ENCODE results near the gene MMP25. TPM values are rescaled to one million over a fixed set of nuclear protein-coding genes. Genes with fewer than 3 reads are reported as not detected.
A peak's percentile ranks its signal among the peaks of the same experiment; 100 is the strongest.

Gene MMP25
- total RNA-seq, 1 donor from 2014 or later = 0.19 TPM

DNA sequence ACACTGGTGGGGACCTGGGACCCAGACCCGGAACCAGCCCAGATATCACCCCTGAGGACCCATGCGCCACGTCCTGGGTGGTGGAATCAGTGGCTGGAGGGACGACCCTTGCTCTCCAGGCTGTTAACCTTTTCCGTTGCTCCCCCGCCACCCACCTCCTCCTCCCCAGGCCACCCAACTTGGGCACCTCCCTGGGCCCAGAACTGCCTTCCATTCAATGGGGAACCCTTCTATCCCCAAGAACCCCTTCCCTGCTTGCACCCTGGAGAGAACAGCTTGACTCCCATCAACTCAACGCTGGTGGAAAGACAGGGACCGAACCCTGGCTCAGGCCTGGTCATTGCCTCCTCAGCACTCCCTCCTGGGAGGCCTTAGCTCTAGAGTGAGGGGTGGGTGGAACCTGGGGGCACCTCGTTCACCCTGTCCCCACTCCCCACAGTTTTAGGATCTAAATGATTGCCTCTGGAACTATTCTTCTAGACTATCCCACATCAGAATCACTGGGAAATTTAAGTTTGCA lies 13.4 kb downstream of the MMP25 start:
- Mint-ChIP-seq H3K27ac (peak overlapping the region; percentile 90), H3K4me3 (ENCODE audit: low read depth) (peak overlapping the region; percentile 69), H3K27me3 (peaks cover 28% of the 10 kb centered on the region), H3K36me3 (ENCODE audit: insufficient read depth) (peaks cover 4% of the 10 kb centered on the region), H3K4me1 (ENCODE audit: low read depth) (peaks cover 5% of the 10 kb centered on the region), H3K9me3 (ENCODE audit: low read depth) (no peaks in the 10 kb centered on the region)
- TF ChIP-seq, protein P1, sequence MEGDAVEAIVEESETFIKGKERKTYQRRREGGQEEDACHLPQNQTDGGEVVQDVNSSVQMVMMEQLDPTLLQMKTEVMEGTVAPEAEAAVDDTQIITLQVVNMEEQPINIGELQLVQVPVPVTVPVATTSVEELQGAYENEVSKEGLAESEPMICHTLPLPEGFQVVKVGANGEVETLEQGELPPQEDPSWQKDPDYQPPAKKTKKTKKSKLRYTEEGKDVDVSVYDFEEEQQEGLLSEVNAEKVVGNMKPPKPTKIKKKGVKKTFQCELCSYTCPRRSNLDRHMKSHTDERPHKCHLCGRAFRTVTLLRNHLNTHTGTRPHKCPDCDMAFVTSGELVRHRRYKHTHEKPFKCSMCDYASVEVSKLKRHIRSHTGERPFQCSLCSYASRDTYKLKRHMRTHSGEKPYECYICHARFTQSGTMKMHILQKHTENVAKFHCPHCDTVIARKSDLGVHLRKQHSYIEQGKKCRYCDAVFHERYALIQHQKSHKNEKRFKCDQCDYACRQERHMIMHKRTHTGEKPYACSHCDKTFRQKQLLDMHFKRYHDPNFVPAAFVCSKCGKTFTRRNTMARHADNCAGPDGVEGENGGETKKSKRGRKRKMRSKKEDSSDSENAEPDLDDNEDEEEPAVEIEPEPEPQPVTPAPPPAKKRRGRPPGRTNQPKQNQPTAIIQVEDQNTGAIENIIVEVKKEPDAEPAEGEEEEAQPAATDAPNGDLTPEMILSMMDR (IDR thresholded peaks at IDR 0.05; ENCODE audit: unreplicated experiment) = no peak
- no peak for DNase-seq (ENCODE audit: low spot score, unreplicated experiment)

GRCh38 chr16:3060339-3061127 lies 14.2 kb downstream of the MMP25 start:
- DNase-seq (ENCODE audit: low spot score, unreplicated experiment) = no peak
- H3K4me1 Mint-ChIP-seq (ENCODE audit: low read depth) = peaks cover 5% of the 10 kb centered on the region
- peaks cover 2% of the 10 kb centered on the region for H3K36me3 Mint-ChIP-seq (ENCODE audit: insufficient read depth)
- no peaks in the 10 kb centered on the region for H3K9me3 Mint-ChIP-seq (ENCODE audit: low read depth)
- TF ChIP-seq, protein P1 (IDR thresholded peaks at IDR 0.05; ENCODE audit: unreplicated experiment) = no peak
- H3K4me3 Mint-ChIP-seq (ENCODE audit: low read depth) = peak overlapping the region; percentile 69
- no peak overlapping the region for H3K27ac Mint-ChIP-seq
- peaks cover 27% of the 10 kb centered on the region for H3K27me3 Mint-ChIP-seq

- H3K27me3 Mint-ChIP-seq = peaks cover 23% of the 10 kb centered on the region
- no peaks in the 10 kb centered on the region for H3K36me3 Mint-ChIP-seq (ENCODE audit: insufficient read depth)
- H3K4me1 Mint-ChIP-seq (ENCODE audit: low read depth) = peaks cover 5% of the 10 kb centered on the region
- TF ChIP-seq, protein P1 (IDR thresholded peaks at IDR 0.05; ENCODE audit: unreplicated experiment) = no peak
- H3K9me3 Mint-ChIP-seq (ENCODE audit: low read depth) = no peaks in the 10 kb centered on the region
- H3K27ac Mint-ChIP-seq = no peak overlapping the region
- DNase-seq (ENCODE audit: low spot score, unreplicated experiment) = no peak
- H3K4me3 Mint-ChIP-seq (ENCODE audit: low read depth) = no peak overlapping the region
Observed at GRCh38 chr16:3062553-3062952, 16.2 kb downstream of the MMP25 start.

- Mint-ChIP-seq H3K27me3 (peaks cover 21% of the 10 kb centered on the region), H3K4me1 (ENCODE audit: low read depth) (peaks cover 5% of the 10 kb centered on the region), H3K27ac (no peak overlapping the region), H3K9me3 (ENCODE audit: low read depth) (no peaks in the 10 kb centered on the region), H3K36me3 (ENCODE audit: insufficient read depth) (no peaks in the 10 kb centered on the region), H3K4me3 (ENCODE audit: low read depth) (no peak overlapping the region)
- no peak for DNase-seq (ENCODE audit: low spot score, unreplicated experiment)
- TF ChIP-seq, protein P1 (IDR thresholded peaks at IDR 0.05; ENCODE audit: unreplicated experiment) = no peak
Observed at GRCh38 chr16:3063625-3064386, 17.4 kb downstream of the MMP25 start.

DNA sequence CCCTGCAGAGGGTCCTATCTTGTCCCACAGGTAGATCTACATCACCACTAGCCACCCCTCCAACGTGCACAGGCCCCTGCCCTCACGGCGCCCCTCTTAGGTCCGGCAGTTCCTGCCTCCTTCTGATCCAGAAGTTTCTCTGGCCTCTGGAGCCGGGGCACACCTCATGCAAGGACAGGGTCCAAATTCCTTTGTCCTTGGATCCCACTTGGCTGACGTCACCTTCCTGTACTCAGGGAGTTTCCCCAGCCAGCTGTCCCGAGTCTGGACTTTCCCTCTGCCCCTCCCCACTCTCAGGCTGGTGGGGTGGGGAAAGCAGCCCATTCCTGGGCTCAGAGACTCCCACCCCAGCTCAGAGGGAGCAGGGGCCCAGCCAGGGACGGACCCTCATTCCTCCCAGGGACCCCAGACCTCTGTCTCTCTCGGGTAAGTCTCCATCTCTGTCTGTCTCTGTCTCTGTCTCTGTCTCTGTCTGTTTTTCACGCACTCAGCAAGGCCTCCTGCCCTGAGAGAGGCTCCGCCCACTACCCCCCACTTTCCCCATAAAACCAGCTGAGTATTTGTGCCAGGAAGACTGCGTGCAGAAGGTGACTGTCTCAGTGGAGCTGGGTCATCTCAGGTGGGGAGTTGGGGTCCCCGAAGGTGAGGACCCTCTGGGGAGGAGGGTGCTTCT lies 18.8 kb downstream of the MMP25 start, which contains the start of gene IL32:
TSS of gene IL32 (plus strand) at position 572 of the 673 bp plus-strand sequence. CDS start 172 bp downstream, outside the sequence.
- Mint-ChIP-seq H3K27me3 (peaks cover 29% of the 10 kb centered on the region), H3K9me3 (ENCODE audit: low read depth) (no peaks in the 10 kb centered on the region), H3K4me3 (ENCODE audit: low read depth) (no peak within 1 kb of the TSS), H3K27ac (peak within 1 kb of the TSS; percentile 73), H3K4me1 (ENCODE audit: low read depth) (no peaks in the 10 kb centered on the region), H3K36me3 (ENCODE audit: insufficient read depth) (no peaks in the 10 kb centered on the region)
- no peak for DNase-seq (ENCODE audit: low spot score, unreplicated experiment)
- TF ChIP-seq, protein P1 (IDR thresholded peaks at IDR 0.05; ENCODE audit: unreplicated experiment) = no peak

All from progenitor cell of endocrine pancreas (in vitro differentiated cells).